Measurements from ENCODE around the gene SRP54. TPM values are rescaled to one million over a fixed set of nuclear protein-coding genes. Genes with fewer than 3 reads are reported as not detected.

The SRP54 gene
- total RNA-seq, 1 experiment from 2014 or later, result 84.5 TPM

- no TSS peak for BruUV-seq (replicated peaks)
- intact Hi-C loops (cut with micrococcal nuclease; ENCODE audit: unreplicated experiment), result no loop called here
- no peak overlapping the region for H3K4me3 Mint-ChIP-seq (ENCODE audit: unreplicated experiment)
- H3K36me3 Mint-ChIP-seq (ENCODE audit: insufficient read depth, unreplicated experiment), result peaks cover 70% of the 10 kb centered on the region
- no peak for TF ChIP-seq CTCF (IDR thresholded peaks at IDR 0.05; ENCODE audit: insufficient read depth in 1 of 2, low read depth in 1 of 2, low read length in 1 of 2, severe bottlenecking in 1 of 2, unreplicated experiment in 1 of 2)
- no peak overlapping the region for H3K27ac Mint-ChIP-seq (ENCODE audit: unreplicated experiment)
- DNase-seq, result no peak
- no peaks in the 10 kb centered on the region for H3K9me3 Mint-ChIP-seq (ENCODE audit: unreplicated experiment)
- no peaks in the 10 kb centered on the region for H3K4me1 Mint-ChIP-seq (ENCODE audit: low read depth, unreplicated experiment)
- Histone ChIP-seq H3K9me3 (no peaks in the 10 kb centered on the region), H3K4me1 (no peaks in the 10 kb centered on the region), H3K4me3 (ENCODE audit: low read depth, low read length) (no peak overlapping the region), H3K36me3 (ENCODE audit: control insufficient read depth, insufficient read depth, low read length) (no peaks in the 10 kb centered on the region), H3K27me3 (replicated peaks; ENCODE audit: control insufficient read depth, insufficient read depth, low read length) (no peaks in the 10 kb centered on the region)
- ChIA-PET POLR2A (interaction anchor here (0.6 kb wide), 1 partner anchor 38 kb away, joined by 4 read pairs; the partner anchor contains the start of gene SRP54), CTCF (no interaction called here)
- no peaks in the 10 kb centered on the region for H3K27me3 Mint-ChIP-seq (ENCODE audit: insufficient read depth, unreplicated experiment)
Measured at GRCh38 chr14:35020713-35021112, 37.9 kb downstream of the SRP54 start.

DNA sequence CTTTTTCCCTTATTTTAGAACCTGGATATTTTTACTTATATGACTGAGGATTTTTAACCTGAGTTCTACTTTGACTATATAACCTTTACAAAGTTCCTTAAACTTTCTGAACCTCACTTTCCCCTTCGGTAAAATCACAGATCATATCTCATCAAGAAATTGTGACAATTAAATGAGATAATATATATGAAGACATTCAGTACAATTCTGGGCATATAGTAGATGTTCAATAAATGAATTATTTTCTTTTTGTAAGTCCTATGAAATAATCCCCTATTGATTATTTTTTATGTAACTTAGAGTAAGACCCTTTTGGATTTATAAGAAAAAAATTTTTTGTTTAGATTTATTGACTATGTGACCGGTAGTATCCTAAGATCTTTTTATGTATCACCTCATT is 45.6 kb downstream of the SRP54 start:
- Histone ChIP-seq H3K27me3 (replicated peaks; ENCODE audit: control insufficient read depth, insufficient read depth, low read length) (no peaks in the 10 kb centered on the region), H3K4me1 (no peaks in the 10 kb centered on the region), H3K9me3 (no peaks in the 10 kb centered on the region), H3K4me3 (ENCODE audit: low read depth, low read length) (no peak overlapping the region), H3K36me3 (ENCODE audit: control insufficient read depth, insufficient read depth, low read length) (peaks cover 2% of the 10 kb centered on the region)
- intact Hi-C loops (cut with micrococcal nuclease; ENCODE audit: unreplicated experiment), result no loop called here
- ChIA-PET POLR2A (no interaction called here), CTCF (no interaction called here)
- Mint-ChIP-seq H3K4me3 (ENCODE audit: unreplicated experiment) (no peak overlapping the region), H3K36me3 (ENCODE audit: insufficient read depth, unreplicated experiment) (peaks cover 71% of the 10 kb centered on the region), H3K27ac (ENCODE audit: unreplicated experiment) (no peak overlapping the region), H3K4me1 (ENCODE audit: low read depth, unreplicated experiment) (peaks cover 6% of the 10 kb centered on the region), H3K27me3 (ENCODE audit: insufficient read depth, unreplicated experiment) (no peaks in the 10 kb centered on the region), H3K9me3 (ENCODE audit: unreplicated experiment) (no peaks in the 10 kb centered on the region)
- no TSS peak for BruUV-seq (replicated peaks)
- TF ChIP-seq CTCF (IDR thresholded peaks at IDR 0.05; ENCODE audit: insufficient read depth in 1 of 2, low read depth in 1 of 2, low read length in 1 of 2, severe bottlenecking in 1 of 2, unreplicated experiment in 1 of 2), result no peak
- no peak for DNase-seq

- no peak for TF ChIP-seq CTCF (IDR thresholded peaks at IDR 0.05; ENCODE audit: insufficient read depth in 1 of 2, low read depth in 1 of 2, low read length in 1 of 2, severe bottlenecking in 1 of 2, unreplicated experiment in 1 of 2)
Measured at GRCh38 chr14:35032562-35032961, 49.8 kb downstream of the SRP54 start.

More at GRCh38 chr14:35032562-35032961, 49.8 kb downstream of the SRP54 start:
- DNase-seq, result no peak
- H3K9me3 ChIP-seq, result peaks cover 14% of the 10 kb centered on the region
- Mint-ChIP-seq H3K9me3 (ENCODE audit: unreplicated experiment) (no peaks in the 10 kb centered on the region), H3K27ac (ENCODE audit: unreplicated experiment) (no peak overlapping the region), H3K4me1 (ENCODE audit: low read depth, unreplicated experiment) (peaks cover 6% of the 10 kb centered on the region), H3K36me3 (ENCODE audit: insufficient read depth, unreplicated experiment) (peaks cover 57% of the 10 kb centered on the region), H3K27me3 (ENCODE audit: insufficient read depth, unreplicated experiment) (no peaks in the 10 kb centered on the region), H3K4me3 (ENCODE audit: unreplicated experiment) (no peak overlapping the region)
- POLR2A ChIA-PET, result no interaction called here
- peaks cover 2% of the 10 kb centered on the region for H3K36me3 ChIP-seq (ENCODE audit: control insufficient read depth, insufficient read depth, low read length)
- H3K4me1 ChIP-seq, result no peaks in the 10 kb centered on the region
- no peak overlapping the region for H3K4me3 ChIP-seq (ENCODE audit: low read depth, low read length)
- CTCF ChIA-PET, result no interaction called here
- H3K27me3 ChIP-seq (replicated peaks; ENCODE audit: control insufficient read depth, insufficient read depth, low read length), result no peaks in the 10 kb centered on the region
- no TSS peak for BruUV-seq (replicated peaks)
- intact Hi-C loops (cut with micrococcal nuclease; ENCODE audit: unreplicated experiment), result no loop called here

Data from Caco-2 (cell line).